Adrenal gland (tissue), 5 donors: ENCODE data around the gene GATAD2B.

ENCODE experiments used
- CTCF ChIP-seq, 6 experiments: fragments of 450-650 bp in 4 of 6; fragments of 200-600 bp in 2 of 6; sonication (generic) in 1 of 6; IDR thresholded peaks; 1 replicate in 5 of 6; 2 replicates in 1 of 6; pipeline versions ENCODE4 v1.5.1 to v1.8.0; 2016 to 2021; ENCODE audit warnings: antibody characterized with exemption in 6 of 6, mild to moderate bottlenecking in 2 of 6, moderate library complexity in 1 of 6
- POLR2A ChIP-seq, 2 donors: fragments of 450-650 bp; IDR thresholded peaks; one replicate each; pipeline ENCODE4 v1.6.1; 2017; ENCODE audit warnings: antibody characterized with exemption in 2 of 2, mild to moderate bottlenecking in 2 of 2, moderate library complexity in 1 of 2
- donor health status: DM: no; HTN: no; CAD: no.

- TF ChIP-seq POLR2A (IDR thresholded peaks at IDR 0.05) (no peak), CTCF (IDR thresholded peaks at IDR 0.05) (no peak)
Measured at GRCh38 chr1:153882296-153882912, 40.4 kb downstream of the GATAD2B start.
